Right lung (tissue), 5 donors: ENCODE results near the gene ADGRA1. TPM values are rescaled to one million over a fixed set of nuclear protein-coding genes. Genes with fewer than 3 reads are reported as not detected.
"Not testable (repeated sequence)": the region's sequence is repeated elsewhere in the genome, so short reads cannot be mapped to it uniquely, and the experiment has no call there.

ENCODE experiments used
- DNase-seq, 2 donors: peaks; one replicate each; pipeline ENCODE4 v3.0.0-alpha.2; 2013
- polyA plus RNA-seq, 5 donors: library from polyadenylated mRNA; unstranded; fragments of 120-200 nt; gene quantifications; one replicate each; pipeline versions ENCODE4 v1.2.1 to v1.2.3, GENCODE V29; 2013; ENCODE audit warnings: inconsistent platforms in 1 of 5, low replicate concordance in 1 of 5; ENCODE audit not compliant: insufficient read length in 5 of 5, insufficient read depth in 1 of 5

Gene ADGRA1
- polyA plus RNA-seq, 5 donors: 0.08 to 0.28 (median 0.10) TPM; not detected in 1

DNA sequence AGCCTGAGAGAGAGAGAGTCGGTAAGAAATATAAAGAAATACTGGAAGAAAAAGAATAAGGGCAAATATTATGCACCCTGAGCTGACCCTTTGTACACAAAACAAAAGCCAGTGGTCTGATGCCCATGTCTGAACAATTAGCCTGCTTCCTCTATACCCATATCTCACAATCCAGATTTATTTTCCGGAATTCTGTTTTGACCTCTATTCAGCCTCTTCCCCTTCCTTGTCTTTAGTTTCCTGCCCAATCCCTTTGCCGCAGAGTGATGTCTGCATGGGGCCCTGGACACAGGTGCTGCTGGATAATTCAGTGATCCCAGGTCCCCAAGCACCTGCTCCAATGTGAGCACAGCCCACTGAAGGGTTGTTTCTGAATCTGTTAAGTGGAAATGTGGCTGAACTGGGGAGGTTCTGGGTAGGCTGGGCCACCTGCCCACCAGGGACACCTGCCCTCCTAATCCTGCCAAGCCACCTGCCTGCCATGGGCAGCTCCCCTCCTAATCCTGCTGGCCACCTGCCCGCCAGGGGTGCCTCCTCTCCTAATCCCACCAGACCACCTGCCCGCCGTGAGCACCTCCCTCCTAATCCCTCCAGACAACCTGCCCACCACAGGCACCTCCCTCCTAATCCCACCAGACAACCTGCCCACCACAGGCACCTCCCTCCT, 23.0 kb downstream of the ADGRA1 start:
- DNase-seq: no peak

DNA sequence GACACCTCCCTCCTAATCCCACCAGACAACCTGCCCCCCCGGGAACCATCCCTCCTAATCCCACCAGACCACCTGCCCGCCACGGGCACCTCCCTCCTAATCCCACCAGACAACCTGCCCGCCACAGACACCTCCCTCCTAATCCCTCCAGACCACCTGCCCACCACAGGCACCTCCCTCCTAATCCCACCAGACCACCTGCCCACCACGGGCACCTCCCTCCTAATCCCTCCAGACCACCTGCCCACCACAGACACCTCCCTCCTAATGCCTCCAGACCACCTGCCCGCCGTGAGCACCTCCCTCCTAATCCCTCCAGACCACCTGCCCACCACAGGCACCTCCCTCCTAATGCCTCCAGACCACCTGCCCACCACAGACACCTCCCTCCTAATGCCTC, 23.9 kb downstream of the ADGRA1 start:
- DNase-seq: not testable (repeated sequence)

DNA sequence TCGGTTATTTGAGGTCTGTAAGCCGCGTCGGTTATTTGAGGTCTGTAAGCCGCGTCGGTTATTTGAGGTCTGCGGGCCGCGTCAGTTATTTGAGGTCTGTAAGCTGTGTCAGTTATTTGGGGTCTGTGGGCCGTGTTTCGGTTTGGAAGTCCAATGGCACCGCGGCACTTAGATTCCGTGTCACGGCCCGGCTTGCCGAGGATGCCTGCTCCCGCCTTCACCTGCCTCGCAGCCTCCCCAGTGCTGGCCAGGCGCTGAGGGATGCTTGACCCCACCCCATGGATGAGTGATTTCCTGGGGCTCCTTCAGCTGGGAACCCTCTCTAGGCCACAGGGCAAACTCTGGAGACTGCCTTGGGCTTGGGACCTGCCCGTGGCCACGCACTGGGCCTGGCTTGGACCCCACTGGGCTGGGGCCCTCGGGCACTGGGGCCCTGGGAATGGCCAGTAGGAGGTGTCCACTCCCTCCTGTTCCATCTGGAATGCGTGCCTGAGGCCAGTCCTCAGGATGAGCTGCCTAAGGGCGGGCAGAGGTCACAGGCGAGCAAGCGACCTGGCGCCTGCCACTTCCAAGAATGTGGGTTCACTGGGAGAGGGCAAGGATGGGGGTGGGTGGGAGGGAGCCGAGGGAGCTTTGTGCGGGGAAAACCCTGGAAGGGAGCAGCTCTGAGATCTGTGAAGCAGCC, 25.6 kb downstream of the ADGRA1 start:
- DNase-seq: no peak

DNA sequence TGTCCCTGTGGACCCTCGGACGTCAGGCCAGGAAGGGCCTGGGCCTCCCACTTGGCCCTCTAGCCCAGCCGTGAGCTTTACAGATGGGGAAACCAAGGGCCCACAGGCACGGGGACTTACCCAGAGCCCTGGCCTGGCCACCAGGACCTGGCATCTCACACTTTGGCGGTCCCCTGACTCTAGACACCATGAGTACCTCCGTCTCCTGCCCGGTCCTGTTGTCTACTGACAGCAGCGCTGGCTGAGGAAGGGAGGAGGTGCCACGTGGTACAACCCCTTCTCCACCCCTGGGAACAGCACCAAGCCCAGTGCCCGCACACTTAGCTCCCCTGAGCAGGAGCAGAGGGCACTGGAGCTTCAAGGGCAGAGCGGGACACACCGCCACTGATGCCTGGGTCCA, 26.1 kb downstream of the ADGRA1 start:
- no peak for DNase-seq

DNA sequence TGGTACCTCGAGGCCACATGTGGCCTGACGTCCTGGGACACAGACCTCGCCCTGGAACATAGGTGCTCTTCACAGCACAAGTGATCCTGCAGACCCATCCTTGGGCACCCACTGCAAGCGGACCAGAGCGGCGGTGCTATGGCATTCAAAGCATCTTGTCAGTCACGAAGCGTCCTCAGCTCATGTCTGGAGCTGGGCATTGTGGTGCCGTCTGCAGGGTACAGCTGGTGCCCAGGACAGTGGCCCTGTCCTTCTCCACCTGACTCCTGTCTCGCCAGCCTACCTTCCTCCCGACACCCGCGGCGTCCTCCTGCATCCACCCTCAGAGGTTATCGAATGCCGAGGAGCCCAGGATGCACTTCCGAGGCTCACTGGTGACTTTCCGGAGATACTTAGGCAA, 26.5 kb downstream of the ADGRA1 start:
- no peak for DNase-seq

DNA sequence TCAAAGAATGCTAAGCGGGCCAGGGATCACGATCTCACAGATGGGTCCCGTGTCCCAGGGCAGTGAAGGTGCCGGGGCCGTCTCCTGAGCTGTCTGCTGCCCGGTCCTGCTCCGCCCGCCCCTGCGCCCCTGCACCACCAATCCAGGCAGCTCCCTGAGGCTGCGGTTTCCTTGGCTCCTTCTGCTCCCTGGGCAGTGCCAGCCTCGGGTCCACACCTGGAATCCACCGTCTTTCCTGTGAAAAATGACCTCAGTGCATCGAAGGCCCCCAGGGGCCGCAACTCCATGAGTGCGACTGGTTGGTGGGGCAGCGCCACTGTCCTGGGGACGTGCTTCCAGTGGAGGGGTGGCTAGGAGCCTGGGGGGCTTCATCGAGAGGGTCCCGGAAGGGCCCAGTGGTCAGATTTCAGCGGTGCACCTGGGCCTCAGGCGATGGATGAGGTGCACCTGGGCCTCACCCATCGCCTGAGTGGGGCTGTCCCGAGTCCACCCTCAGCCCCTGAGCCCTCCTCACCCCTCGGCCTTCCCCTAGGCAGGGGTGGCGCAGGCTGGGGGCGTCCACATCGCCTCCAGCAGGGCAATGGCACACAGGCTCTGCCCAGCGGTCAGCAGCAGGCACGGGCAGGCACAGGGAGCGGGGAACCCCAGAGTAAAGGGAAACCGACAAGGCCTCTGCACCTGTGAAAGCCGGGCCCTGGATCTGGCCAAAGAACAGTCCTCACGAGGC, 27.2 kb downstream of the ADGRA1 start:
- DNase-seq: no peak

DNA sequence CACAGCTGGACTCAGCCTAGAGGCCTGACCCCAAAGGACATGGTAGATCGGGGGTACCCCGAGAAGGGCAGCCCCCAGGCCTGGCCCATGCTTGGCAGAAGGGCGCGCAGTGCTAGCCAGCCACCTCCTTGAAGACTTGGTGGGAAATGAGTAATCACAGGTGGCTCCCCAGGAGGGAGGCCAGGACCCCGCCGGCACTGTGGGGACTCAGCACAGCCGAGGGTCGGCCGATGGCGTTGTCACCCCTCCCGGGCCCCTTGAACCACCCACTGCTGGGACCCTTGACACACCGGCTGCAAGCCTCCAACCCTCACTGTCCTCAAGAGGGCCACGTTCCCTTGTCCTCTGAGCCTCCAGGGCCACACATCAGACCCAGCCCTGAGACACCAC, 27.7 kb downstream of the ADGRA1 start:
- no peak for DNase-seq

DNA sequence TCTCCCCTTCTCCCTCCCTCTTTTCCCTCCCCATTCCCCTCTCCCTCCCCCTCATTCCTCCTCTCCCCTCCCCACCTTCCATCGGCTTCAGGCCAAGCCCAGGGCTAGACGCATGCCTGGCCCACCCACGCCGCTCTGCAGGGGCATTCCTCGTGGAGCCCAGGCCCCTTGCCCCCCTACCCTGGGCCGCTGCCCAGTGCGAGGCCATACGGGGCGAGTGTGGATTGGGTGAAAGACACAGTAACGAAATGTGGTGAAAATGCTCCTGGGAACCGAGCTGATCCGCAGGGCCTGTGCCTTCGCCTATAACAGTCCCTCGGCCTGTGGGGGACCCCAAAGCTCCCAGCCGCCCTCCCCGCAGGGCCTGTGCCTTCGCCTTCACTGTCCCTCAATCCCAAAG, 28.3 kb downstream of the ADGRA1 start:
- DNase-seq: no peak

DNA sequence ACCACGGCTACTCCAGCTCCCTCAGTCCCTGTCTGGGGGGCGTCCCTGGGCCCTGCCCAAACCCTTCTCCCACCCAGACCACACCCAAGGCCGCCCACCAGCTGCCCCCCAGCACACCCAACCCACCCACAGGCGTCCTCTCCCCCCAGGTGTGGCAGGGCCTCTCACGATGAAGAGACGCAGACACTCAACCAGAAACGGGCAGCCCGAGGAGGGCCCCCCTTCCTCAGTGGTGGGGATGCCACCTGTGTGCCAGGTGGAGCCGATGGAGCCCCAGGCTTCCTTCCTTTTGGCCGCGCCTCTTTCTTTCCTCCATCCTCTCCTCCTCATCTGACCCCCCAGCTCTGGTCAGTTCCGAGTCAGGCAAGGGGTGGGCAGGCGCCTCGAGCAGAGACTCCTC, 28.7 kb downstream of the ADGRA1 start:
- no peak for DNase-seq

DNA sequence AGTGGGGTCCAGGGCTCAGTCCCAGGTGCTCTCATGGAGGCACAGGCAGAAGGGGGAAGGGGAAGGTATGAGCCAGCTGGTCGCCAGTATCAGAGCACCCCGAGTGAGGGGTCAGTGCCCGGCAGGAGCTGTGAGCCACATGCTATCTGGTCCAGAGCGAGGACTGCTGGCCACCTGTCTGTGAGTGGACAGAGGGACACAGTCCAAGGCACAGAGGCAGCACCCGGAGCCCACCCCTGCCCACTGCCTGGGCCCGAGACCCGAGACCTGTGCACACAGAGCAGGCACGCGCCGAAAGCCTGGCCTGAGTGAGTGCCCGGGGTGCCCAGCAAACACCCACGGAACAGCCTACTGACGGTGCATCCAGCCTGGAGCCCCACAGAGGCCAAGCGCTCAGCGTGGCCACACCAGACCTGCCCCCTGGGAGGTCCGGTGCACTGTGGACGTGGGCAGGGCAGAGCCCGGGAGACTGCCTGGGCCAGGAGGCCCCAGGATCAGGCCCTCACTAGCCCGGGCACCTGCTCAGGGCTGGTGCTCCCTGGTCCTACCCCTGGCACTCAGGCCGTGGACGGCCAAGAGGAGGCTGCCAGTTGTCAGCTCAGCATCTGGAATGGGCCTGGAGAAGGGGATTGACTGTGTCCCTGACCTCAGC, 29.4 kb downstream of the ADGRA1 start:
- no peak for DNase-seq

DNA sequence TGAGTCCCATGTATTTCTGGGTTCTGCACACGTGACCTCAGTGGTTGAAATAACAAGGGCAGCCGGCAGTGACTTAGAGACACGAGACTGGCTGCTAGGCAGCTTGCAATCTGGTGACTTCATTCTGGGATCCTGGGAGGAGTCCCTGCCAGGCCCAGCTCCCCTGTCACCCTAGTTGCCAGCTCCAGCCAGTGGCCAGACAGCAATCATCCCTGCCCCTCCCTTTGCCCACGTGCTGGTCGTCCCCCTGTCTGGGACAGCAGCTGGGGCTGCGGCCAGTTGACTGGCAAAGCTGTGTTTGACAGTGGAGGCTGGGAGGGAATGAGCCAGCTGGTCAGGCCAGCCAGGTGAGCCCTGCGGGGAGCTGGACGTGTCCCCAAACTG, 30.0 kb downstream of the ADGRA1 start:
- no peak for DNase-seq

DNA sequence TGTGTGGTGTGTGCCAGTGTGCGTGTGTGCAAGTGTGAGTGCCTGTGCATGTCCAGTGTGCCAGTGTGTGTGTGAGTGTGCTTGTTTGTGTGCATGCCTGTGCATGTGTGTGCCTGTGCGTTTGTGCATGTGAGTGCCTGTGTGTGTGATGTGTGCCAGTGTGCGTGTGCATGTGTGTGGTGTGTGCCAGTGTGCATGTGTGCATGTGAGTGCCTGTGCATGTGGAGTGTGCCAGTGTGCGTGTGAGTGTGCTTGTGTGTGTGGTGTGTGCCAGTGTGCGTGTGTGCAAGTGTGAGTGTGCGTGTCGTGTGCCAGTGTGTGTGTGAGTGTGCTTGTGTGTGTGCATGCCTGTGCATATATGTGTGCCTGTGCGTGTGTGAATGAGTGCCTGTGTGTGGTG, 33.8 kb downstream of the ADGRA1 start:
- DNase-seq: no peak

DNA sequence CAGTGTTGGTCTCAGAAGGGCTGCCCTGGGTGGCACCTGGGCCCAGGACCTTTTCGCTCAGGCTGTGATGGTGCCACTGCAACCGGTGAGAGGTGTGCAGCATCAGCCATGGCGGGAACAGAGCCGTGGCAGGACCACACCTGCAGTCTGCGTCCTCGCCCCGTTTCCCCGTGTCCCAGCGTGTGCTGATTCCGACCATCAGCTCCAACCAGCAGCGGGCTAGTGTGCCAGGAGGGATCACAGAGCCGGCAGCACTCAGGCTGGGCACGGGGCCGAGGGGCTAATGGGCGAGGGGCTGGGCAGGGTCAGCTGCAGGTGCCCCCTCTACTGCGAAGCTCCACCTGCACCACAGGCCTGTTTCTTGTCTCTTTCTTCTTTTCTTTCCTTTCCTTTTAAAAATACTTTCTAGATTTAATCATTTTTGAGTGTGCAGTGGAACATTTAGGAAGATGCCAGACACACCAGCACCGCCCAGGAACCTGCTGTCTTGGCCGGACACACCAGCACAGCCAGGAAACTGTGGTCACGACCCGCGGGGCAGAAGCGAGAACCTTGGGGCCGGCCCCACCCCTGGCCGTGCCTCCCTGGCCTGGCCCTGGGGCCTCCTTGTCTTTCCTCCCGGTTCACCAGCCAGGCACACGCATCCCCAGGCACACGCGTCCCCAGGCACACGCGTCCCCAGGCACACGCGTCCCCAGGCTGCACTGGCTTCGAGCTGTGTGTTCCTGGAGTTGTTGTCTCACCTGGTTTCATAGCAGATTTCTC, 34.6 kb downstream of the ADGRA1 start:
- DNase-seq: no peak

DNA sequence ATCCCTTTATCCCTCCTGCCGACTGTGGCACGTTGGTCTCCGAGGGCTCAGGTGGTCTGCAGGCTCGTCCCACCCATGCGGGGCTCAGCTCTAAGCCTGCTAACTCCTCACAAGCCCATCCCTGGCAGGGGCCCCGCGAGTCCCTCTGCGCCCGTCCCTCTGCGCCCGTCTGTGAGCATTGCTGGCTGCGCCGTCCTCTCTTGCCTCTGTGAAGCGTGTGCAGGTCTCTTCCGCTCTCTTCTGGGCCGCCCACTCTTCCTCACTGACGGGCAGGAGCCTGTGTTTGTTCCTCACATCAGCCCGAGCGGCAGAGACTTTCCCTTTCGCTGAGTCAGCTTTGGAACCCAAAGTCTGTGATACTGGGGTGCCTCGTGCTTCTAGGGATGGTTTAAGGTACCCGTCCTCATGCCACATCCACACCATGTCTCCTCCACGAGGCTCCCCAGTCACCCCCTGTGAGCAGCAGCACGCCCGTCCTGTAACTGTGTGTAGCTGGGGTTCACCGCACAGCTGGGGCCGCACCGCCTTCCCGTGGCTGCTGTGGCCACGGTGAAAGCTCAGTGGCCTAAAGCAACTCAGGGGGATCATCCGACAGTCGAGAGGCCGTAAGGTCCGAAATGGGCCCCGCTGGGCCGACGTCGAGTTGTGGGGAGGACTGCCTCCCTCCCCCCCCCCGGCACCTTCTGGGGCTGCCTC, 35.5 kb downstream of the ADGRA1 start:
- no peak for DNase-seq

DNA sequence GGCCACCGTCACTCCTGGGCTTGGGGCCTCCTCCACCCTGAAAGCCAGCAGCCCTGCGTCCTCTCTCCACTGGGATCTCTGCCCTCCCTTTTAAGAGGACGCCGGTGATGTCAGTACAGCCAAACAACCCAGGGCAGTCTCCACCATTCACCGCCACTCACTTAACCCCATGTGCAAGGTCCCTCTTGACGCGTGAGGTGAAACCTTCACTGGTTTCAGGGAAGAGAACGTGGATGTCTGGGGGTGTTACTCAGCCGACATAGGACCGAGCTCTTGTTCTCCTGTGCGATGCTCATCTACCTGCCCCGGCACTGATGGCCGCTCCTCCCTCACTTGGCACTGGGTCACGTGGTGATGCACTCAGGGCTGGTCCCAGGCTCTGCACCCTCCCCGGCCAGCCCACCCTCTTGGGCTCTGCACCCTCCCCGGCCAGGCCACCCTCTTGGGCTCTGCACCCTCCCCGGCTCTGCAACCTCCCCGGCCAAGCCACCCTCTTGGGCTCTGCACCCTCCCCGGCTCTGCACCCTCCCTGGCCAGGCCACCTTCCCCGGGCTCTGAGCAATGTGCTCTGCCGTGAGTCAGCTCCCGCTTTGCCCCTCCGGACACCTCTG, 36.1 kb downstream of the ADGRA1 start:
- DNase-seq: no peak

DNA sequence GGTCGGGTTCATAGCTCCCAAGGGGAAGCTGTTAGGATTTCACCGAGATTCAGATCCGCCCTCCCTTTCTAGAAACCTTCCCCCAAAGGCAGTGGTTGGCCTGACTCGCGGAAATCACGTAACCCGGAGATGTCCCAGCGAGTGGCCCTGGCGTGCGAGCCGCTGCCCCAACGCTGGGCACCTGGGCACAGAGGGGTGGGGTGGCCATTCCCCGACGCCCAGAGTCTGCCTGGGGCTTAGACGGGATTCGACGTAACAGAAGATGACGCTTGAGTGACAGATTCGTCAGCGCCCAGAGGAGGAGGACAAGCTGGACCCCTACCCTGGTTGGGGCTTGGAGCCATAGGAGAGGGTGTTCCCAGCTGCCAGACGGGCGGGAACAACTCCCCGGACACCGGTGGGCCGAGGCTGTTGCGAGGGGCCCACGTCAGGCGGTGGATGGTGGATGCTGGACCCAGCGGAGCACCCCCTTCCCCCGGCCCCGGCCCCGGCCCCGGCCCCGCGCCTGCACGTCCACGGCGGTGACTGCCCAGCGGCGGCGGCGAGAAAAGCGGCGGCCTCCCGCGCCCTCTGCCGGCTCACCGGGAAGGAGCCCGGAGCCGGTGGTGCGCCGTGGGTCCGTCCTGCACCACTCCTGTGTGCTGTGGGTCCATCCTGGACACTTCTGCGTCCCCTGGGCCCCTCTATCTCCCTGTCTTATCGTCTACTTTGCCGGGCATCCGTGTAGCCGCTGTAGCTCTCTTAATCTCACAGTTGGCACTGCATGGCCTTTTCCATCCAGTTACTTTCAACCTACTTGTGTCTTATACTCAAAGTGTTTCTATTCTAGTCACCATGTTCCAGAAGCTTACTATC, 36.9 kb downstream of the ADGRA1 start:
- no peak for DNase-seq

DNA sequence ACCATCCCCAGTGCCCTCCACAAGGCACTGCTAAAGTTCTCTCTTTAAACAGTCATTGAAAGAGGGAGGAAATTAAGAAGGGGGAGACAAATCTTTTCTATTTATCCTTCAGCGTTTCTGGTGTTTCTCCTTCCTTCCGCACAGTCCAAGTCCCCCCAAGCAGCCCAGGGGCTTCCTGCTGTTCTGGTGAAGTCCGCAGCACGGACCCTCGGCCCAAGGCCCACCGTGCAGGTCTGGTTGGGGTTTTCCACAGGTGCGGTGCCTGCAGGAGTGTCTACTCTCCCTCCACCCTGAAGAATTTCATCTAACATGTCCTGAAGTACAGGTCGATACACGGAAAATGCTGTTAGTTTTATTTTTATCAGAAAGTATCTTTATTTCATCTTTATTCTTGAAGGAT, 38.2 kb downstream of the ADGRA1 start:
- DNase-seq: no peak

DNA sequence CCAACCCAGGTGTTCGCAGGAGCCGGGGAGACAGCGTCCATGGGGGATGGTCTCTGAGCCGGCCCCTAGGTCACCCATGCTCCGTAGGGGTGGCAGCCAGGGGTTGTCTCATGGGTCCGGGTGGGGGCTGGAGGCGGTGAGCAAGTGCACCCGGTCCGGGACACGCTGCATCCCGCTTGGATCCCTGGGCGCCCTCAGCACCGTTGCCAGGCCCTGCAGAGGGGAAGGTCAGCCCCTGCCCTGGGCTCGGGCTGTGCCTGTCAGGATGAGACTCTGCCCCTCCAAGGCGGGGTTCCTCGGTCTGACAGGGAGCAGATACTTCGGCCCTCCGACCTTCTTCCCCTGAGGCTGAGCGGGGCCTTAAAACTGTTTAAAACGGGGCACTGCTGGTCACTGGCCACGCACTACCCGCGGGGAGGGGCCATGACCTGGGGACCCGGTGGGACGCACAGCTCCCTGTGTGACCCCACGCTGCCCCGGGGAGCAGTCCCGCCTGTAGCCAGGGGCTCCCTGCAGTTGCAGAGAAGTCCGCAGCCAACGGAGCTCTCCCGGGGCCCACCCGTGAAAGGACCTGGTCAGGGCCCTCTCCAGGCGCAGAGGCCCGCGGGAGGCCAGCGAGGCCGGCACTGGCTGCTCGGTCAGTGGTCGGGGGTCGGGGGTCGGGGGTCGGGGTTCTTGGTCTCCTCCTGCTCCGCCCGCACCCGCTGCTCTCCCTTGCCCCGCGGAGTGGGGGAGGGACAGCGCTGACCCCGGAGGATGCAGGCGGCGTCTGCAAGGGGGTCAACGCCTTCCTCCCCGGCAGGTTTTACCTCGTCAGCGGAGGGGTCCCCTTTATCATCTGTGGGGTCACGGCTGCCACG, 38.9 kb downstream of the ADGRA1 start:
- DNase-seq: no peak
